OCI-M2 (cell line): ENCODE data around the gene MORC4.
"Not testable (repeated sequence)": the region's sequence is repeated elsewhere in the genome, so short reads cannot be mapped to it uniquely, and the experiment has no call there.

Experiments
- DNase-seq: peaks from one replicate; lab custom pipeline; 2025; ENCODE audit not compliant: unreplicated experiment; lab: John Stamatoyannopoulos, UW

The MORC4 gene

GRCh38 chrX:107000013-107000515 lies at the start of gene MORC4:
MORC4 (minus strand) TSS chrX:107000212; CDS start chrX:106999969, 243 bp downstream.
- DNase-seq = no peak

DNA sequence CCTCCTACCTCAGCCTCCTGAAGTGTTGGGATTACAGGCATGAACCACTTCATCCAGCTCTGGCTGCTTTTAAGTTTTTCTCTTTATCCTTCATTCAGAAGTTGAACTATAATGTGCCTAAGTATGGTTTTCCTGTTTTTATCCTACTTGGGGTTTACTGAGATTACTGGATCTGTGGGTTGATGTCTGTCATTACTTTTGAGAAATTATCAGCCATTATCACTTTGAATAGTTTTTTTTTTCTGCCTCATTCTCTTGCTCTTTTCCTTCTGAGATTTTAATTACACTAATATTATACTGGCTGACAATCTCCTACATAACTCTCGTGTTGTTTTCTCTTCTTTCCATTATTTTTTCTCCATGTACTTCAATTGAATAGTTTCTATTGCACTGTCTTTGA lies 47.6 kb upstream of the MORC4 start:
- DNase-seq = no peak

DNA sequence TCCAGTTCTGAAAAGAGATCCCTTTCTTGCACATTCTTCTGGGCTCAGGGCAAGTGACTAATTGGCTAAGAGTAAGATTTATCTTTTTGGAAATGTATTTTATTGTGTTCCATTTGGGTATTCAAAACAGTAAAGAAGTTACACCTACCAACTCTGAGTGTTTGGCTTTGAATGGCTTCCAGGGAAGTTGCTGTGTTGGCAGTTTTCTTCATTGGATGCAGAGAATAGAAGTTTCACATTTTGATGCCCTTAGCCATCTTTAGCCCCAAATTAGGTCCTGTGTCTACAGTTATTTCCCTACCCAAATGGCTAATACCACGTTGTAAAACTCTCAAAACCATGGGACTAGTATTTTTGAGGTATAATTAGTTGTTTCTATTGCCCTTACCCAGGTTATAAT lies 29.7 kb upstream of the MORC4 start:
- no peak for DNase-seq

- no peak for DNase-seq
Observed at GRCh38 chrX:107025545-107025944, 25.5 kb upstream of the MORC4 start.

- DNase-seq = no peak
Observed at GRCh38 chrX:107014936-107015335, 14.9 kb upstream of the MORC4 start.

- no peak for DNase-seq
Observed at GRCh38 chrX:107008034-107008433, 8.0 kb upstream of the MORC4 start.

- DNase-seq = no peak
Observed at GRCh38 chrX:106999002-106999975, 723 bp downstream of the MORC4 start.

DNA sequence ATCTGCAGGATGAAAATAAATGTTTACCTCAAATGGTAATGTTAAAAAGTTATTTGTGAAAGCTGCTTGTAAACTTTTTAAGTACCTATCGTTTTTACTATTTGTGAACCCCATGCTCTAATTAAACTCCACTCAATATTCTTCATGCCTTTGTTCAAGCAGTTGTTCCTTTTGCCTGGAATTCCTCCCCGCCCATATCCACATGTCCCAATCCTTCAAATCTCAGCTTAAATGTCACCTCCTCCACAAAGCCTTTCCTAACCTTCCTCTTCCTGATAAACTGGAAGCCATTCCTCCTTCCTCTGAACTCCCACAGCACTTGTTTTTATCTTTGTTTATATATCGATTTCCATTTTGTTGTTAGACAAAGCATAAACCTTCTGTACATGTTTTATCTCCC lies 2.4 kb downstream of the MORC4 start:
- DNase-seq = no peak

DNA sequence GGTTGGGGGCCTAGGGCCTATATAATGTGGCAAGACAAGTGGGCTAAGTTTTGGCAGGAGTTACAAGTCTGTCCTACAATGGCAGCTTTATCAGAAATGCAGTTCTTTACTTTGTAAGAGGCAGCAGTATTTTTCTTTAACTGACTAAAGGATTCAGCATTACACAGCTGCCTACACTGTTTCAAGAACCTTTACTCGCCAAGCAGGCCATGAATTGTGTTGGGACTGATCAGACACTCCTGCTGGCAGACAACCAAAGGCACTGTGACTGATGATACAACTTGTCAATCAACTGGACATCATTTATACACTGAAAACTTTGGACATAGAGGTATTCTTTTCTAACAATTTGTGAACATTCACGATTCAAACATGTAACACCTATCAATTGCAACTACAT lies 4.3 kb downstream of the MORC4 start:
- DNase-seq = no peak

- DNase-seq = no peak
Observed at GRCh38 chrX:106987488-106987887, 12.5 kb downstream of the MORC4 start.

DNA sequence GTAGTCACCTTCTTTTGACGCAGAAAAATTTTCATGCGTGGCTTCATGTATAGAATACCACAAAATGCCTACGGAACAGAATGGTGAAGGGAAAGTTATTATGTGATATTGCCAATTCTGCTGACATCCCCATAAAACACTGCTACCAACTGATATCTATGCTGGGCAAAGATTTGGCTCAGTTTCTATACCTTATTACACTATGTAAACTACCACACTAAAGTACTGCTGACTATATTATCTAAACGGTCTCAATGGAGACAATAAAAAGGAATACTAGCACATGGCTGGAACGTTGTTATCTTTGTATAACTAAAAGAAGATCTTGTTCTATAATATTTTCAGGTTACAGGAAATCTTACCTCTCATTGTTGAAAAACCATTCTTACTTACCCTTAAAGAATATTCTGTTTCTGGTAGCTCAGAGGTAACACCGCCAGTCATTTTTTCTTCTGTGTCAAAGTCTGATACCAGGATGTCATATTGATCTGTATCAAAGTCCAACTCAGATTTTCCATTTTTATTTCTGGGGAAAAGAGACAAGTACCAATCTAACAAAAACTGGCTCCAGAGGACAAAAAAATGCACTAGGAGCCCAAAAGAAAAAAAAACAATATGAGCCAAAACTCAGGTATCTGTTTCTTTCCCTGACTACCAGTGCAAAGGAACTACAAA lies 18.9 kb downstream of the MORC4 start:
- DNase-seq = no peak

DNA sequence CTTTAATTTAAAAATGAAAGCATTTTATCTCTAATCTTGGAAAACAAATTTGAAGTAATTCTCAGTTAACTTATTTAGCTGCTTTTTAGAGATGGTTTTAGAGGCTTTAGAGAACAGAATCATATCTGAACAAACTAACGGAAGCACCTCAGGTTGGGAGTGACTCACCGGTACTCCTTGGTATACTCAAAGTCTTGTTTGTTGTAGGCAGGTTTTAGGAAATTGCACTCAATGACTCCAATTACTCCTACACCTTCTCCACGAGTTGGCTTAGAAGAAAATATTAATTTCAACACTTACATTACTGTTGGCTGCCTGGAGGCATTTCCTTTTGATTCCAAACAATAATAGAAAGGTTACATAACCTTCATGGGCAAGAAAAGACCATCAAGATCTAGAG lies 23.6 kb downstream of the MORC4 start:
- no peak for DNase-seq

DNA sequence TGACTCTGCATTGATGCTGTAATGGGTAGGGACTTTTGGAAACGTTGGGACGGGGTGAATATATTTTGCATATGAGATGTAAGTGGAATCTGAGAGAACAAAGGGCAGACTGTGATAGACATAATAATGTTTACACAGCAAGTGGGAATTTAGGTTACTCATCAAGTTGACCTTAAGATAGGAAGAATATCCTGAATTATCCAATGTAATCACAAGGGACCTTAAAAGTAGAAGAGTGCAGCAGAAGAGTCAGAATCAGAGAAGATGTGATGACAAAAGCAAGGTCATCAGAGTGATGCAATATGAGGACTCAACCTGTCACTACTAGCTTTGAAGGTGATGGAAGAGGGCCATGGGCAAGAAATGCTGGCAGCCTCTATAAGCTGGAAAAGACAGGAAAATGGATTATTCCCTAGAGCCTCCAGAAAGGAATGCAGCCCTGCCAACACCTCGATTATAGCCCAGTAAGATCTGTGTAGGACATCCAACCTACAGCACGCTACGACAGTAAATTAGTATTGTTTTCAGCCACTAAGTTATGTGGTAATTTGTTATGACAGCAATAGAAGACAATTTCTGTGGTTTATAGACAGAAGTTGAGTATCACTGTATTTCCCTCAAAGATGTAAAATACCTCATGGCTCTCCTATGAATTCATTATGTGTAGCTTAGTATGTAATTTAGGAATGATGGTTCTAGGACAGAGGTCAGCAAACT lies 26.4 kb downstream of the MORC4 start:
- no peak for DNase-seq

DNA sequence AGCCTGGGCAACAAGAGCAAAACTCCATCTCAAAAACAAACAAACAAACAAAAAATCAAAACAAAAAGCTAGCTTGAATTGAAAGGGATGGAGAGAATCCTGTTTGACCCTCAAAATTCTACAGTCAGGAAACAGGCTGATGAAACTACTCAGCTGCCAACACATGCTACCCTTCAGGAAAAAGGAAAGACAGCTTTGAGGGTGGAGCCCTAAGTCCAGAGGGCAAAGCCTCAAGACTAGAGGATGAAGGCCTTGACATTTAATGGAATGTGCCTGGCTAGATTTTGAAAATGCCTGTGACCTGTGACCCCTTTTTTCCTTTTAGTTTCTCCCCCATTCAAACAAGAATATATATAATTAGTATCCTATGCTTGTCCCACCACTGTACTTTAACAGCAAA lies 27.1 kb downstream of the MORC4 start:
- DNase-seq = no peak

- not testable (repeated sequence) for DNase-seq
Observed at GRCh38 chrX:106966547-106966946, 33.5 kb downstream of the MORC4 start.

GRCh38 chrX:106964290-106964689 lies 35.7 kb downstream of the MORC4 start:
- DNase-seq = no peak

- DNase-seq = no peak
Observed at GRCh38 chrX:106963111-106963510, 36.9 kb downstream of the MORC4 start.

- no peak for DNase-seq
Observed at GRCh38 chrX:106959901-106960300, 40.1 kb downstream of the MORC4 start.

DNA sequence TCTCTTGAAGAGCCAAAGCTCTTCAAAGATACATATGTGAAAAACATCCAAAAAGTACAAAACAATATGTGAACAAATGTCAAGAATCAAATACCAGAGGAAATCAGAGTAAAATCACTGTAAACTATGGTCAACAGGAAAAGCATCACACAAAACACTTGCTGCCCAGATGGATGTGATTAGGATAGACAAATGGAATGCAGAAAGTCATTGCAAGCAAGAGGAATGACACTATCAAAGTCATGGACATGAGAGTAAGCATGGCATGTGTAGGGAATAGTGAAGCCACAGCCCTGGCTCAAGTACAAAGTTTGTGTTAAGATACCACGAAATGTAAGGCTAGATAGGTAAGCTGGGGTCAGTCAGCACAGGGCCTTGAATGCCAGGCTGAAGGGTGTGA lies 42.2 kb downstream of the MORC4 start:
- no peak for DNase-seq

- no peak for DNase-seq
Observed at GRCh38 chrX:106955004-106955772, 44.8 kb downstream of the MORC4 start.

- DNase-seq = no peak
Observed at GRCh38 chrX:106954041-106954440, 46.0 kb downstream of the MORC4 start.
